NCI-H1417 treated with DMSO at 0.1 percent for 48 hours (cell line): ENCODE measurements around the gene SLC46A2.

Source experiments
- DNase-seq: peaks from one replicate; lab custom pipeline; 2025; lab: John Stamatoyannopoulos, UW

Gene SLC46A2

GRCh38 chr9:112886351-112886750, 4.3 kb downstream of the SLC46A2 start:
- no peak for DNase-seq

GRCh38 chr9:112885324-112885723, 5.4 kb downstream of the SLC46A2 start:
- no peak for DNase-seq

GRCh38 chr9:112884721-112885120, 6.0 kb downstream of the SLC46A2 start:
- no peak for DNase-seq

GRCh38 chr9:112884101-112884500, 6.6 kb downstream of the SLC46A2 start:
- DNase-seq = no peak

- DNase-seq = no peak
Measured at GRCh38 chr9:112881331-112881730, 9.3 kb downstream of the SLC46A2 start.

GRCh38 chr9:112880650-112881049, 10.0 kb downstream of the SLC46A2 start:
- no peak for DNase-seq

- DNase-seq = no peak
Measured at GRCh38 chr9:112878752-112879151, 11.9 kb downstream of the SLC46A2 start.

- DNase-seq = no peak
Measured at GRCh38 chr9:112873773-112874405, 16.8 kb downstream of the SLC46A2 start.

GRCh38 chr9:112872019-112872418, 18.7 kb downstream of the SLC46A2 start:
- no peak for DNase-seq

- DNase-seq = no peak
Measured at GRCh38 chr9:112870556-112870955, 20.1 kb downstream of the SLC46A2 start.

- DNase-seq = no peak
Measured at GRCh38 chr9:112869917-112870316, 20.8 kb downstream of the SLC46A2 start.

GRCh38 chr9:112869041-112869529, 21.6 kb downstream of the SLC46A2 start:
- DNase-seq = no peak

- no peak for DNase-seq
Measured at GRCh38 chr9:112868461-112868860, 22.2 kb downstream of the SLC46A2 start.

GRCh38 chr9:112867275-112867991, 23.2 kb downstream of the SLC46A2 start:
- no peak for DNase-seq

GRCh38 chr9:112866662-112867274, 23.9 kb downstream of the SLC46A2 start:
- no peak for DNase-seq

GRCh38 chr9:112864982-112865381, 25.7 kb downstream of the SLC46A2 start:
- DNase-seq = no peak

GRCh38 chr9:112864403-112864802, 26.3 kb downstream of the SLC46A2 start:
- DNase-seq = no peak

GRCh38 chr9:112863746-112864145, 26.9 kb downstream of the SLC46A2 start:
- DNase-seq = no peak

GRCh38 chr9:112863214-112863613, 27.5 kb downstream of the SLC46A2 start:
- no peak for DNase-seq

- DNase-seq = no peak
Measured at GRCh38 chr9:112861638-112862555, 28.8 kb downstream of the SLC46A2 start.

GRCh38 chr9:112861155-112861554, 29.5 kb downstream of the SLC46A2 start:
- no peak for DNase-seq

- no peak for DNase-seq
Measured at GRCh38 chr9:112860451-112860850, 30.2 kb downstream of the SLC46A2 start.
